Measurements from ENCODE around the gene STXBP5.

STXBP5 gene

GRCh38 chr6:147204060-147204785 lies at the start of gene STXBP5:
STXBP5 (plus strand) TSS chr6:147204417; CDS start chr6:147204533, 116 bp downstream.
- DNase-seq, result peak; percentile 79

GRCh38 chr6:147154454-147154853 lies 49.8 kb upstream of the STXBP5 start:
- DNase-seq, result no peak

- DNase-seq, result no peak
Observed at GRCh38 chr6:147156218-147156617, 48.0 kb upstream of the STXBP5 start.

GRCh38 chr6:147156799-147157382 lies 47.3 kb upstream of the STXBP5 start:
- DNase-seq, result no peak

- DNase-seq, result no peak
Observed at GRCh38 chr6:147157930-147158329, 46.3 kb upstream of the STXBP5 start.

- no peak for DNase-seq
Observed at GRCh38 chr6:147158881-147159280, 45.3 kb upstream of the STXBP5 start.

- DNase-seq, result no peak
Observed at GRCh38 chr6:147159536-147160374, 44.5 kb upstream of the STXBP5 start.

- no peak for DNase-seq
Observed at GRCh38 chr6:147160593-147160992, 43.6 kb upstream of the STXBP5 start.

- no peak for DNase-seq
Observed at GRCh38 chr6:147161253-147161973, 42.8 kb upstream of the STXBP5 start.

- no peak for DNase-seq
Observed at GRCh38 chr6:147161974-147162495, 42.2 kb upstream of the STXBP5 start.

- DNase-seq, result no peak
Observed at GRCh38 chr6:147164761-147165160, 39.5 kb upstream of the STXBP5 start.

GRCh38 chr6:147166360-147166944 lies 37.8 kb upstream of the STXBP5 start:
- no peak for DNase-seq

GRCh38 chr6:147166992-147167391 lies 37.2 kb upstream of the STXBP5 start:
- no peak for DNase-seq

GRCh38 chr6:147167576-147168461 lies 36.4 kb upstream of the STXBP5 start:
- DNase-seq, result no peak

- DNase-seq, result no peak
Observed at GRCh38 chr6:147169529-147169928, 34.7 kb upstream of the STXBP5 start.

- no peak for DNase-seq
Observed at GRCh38 chr6:147170269-147170668, 33.9 kb upstream of the STXBP5 start.

GRCh38 chr6:147173140-147173539 lies 31.1 kb upstream of the STXBP5 start:
- no peak for DNase-seq

GRCh38 chr6:147173675-147174308 lies 30.4 kb upstream of the STXBP5 start:
- no peak for DNase-seq

- no peak for DNase-seq
Observed at GRCh38 chr6:147176795-147177194, 27.4 kb upstream of the STXBP5 start.

GRCh38 chr6:147177286-147177685 lies 26.9 kb upstream of the STXBP5 start:
- no peak for DNase-seq

GRCh38 chr6:147178355-147178754 lies 25.9 kb upstream of the STXBP5 start:
- no peak for DNase-seq
